Hematopoietic multipotent progenitor cell (in vitro differentiated cells): ENCODE measurements around the gene PTPN11. TPM values are rescaled to one million over a fixed set of nuclear protein-coding genes. Genes with fewer than 3 reads are reported as not detected.
"Not testable (repeated sequence)": the region's sequence is repeated elsewhere in the genome, so short reads cannot be mapped to it uniquely, and the experiment has no call there.

Source experiments
- DNase-seq, 3 donors: peaks; one replicate each; pipeline ENCODE4 v3.0.0-alpha.2; 2011 to 2015; ENCODE audit warnings: low read depth in 2 of 3, low spot score in 2 of 3
- total RNA-seq: library from RNA; depleted of rRNA; stranded (reverse); fragments of >200 nt; gene quantifications from one replicate; pipeline ENCODE4 v1.2.3, GENCODE V29; 2012

Gene PTPN11
- total RNA-seq, 1 donor, result 43.1 TPM

GRCh38 chr12:112447106-112447505 lies 28.4 kb downstream of the PTPN11 start:
- peak in 2 of 3 donors; percentile 39 to 65 for DNase-seq

DNA sequence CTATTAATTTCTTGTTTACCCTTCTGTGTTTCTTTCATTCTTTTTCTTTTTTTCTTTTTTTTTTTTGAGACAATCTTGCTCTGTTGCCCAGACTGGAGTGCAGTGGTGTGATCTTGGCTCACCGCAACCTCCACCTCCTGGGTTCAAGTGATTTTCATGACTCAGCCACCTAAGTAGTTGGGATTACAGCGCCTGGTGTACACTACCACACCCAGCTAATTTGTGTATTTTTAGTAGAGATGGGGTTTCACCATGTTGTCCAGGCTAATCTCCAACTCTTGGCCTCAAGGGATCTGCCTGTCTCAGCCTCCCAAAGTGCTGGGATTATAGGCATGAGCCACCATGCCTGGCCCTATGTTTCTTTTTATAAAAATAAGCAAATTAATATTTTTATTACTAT lies 29.4 kb downstream of the PTPN11 start:
- DNase-seq, result not testable (repeated sequence)

- DNase-seq, result peak in 1 of 3 donors; percentile 22
Measured at GRCh38 chr12:112450725-112451124, 32.0 kb downstream of the PTPN11 start.

GRCh38 chr12:112456029-112456428 lies 37.3 kb downstream of the PTPN11 start:
- DNase-seq, result no peak

- not testable (repeated sequence) for DNase-seq
Measured at GRCh38 chr12:112457142-112457541, 38.4 kb downstream of the PTPN11 start.

DNA sequence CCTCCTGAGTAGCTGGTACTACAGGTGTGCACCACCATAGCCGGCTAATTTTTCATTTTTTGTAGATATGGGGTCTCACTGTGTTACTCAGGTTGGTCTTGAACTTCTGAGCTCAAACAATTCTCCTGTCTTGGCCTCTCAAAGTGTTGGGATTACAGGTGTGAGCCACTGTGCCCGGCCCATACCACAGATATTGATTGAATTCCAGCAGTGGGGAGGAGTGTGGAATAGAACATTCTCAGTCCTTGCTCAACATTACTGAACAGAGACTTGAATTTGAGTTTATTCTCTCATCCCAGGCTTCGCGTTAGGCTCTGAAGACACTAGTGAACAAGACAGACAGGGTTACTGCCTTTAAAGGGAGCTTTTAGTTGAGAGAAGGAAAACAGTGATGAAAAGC lies 39.6 kb downstream of the PTPN11 start:
- DNase-seq, result no peak

DNA sequence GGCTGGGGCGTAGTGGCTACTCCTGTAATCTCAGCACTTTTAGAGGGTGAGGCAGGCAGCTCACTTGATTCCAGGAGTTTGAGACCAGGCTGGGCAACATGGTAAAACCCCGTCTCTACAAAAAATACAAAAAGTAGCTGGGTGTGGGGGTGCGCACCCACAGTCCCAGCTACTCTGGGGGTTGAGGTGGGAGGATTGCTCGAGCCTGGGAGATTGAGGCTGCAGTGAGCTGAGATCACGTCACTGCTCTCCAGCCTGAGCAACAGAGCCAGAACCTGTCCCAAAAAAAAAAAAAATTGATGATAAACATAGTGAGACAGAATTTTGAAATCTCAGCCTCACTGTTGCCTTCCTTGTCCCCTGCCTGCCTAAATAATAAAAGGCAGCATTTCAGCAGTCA lies 40.0 kb downstream of the PTPN11 start:
- no peak for DNase-seq

GRCh38 chr12:112463478-112463877 lies 44.7 kb downstream of the PTPN11 start:
- DNase-seq, result peak in 1 of 3 donors; percentile 25

DNA sequence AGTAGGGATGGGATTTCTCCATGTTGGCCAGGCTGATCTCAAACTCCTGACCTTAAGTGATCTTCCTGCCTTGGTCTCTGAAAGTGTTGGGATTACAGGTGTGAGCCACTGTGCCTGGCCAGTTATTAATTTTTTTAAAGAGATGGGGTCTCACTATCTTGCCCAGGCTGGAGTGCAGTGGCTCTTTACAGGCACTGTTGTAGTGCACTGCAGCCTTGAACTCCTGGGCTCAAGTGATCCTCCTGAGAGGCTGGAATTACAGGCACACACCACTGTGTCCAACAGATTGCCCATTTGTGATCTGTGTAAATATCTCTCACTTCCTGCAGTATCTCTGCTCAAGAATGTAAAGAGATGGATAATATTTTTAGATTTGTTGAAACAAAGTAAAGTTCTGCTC lies 45.9 kb downstream of the PTPN11 start:
- no peak for DNase-seq

GRCh38 chr12:112466011-112466422 lies 47.3 kb downstream of the PTPN11 start:
- DNase-seq, result no peak

GRCh38 chr12:112466835-112467234 lies 48.1 kb downstream of the PTPN11 start:
- DNase-seq, result no peak

DNA sequence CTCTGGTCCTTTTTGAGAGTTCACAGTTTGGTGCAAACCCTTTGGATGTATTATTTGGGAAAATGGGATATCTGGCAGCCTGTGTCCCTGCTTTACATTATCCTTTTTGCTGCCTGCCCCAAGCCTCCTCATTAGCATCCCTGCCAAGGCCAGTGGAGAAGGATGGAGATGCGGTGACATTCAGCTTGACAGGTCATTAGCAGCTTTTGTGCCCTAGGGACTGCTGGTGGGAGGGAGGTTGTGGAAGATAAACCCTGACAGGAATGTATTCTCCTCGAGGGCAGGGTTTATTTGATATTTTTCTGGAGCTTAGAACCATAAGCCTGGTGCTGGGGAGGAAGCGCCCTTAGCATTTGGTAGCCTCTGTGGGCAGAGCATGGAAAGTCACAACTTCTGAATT lies 49.3 kb downstream of the PTPN11 start:
- no peak for DNase-seq

- peak in 1 of 3 donors; percentile 21 for DNase-seq
Measured at GRCh38 chr12:112473056-112473455, 54.3 kb downstream of the PTPN11 start.

- no peak for DNase-seq
Measured at GRCh38 chr12:112479413-112479812, 60.7 kb downstream of the PTPN11 start.

DNA sequence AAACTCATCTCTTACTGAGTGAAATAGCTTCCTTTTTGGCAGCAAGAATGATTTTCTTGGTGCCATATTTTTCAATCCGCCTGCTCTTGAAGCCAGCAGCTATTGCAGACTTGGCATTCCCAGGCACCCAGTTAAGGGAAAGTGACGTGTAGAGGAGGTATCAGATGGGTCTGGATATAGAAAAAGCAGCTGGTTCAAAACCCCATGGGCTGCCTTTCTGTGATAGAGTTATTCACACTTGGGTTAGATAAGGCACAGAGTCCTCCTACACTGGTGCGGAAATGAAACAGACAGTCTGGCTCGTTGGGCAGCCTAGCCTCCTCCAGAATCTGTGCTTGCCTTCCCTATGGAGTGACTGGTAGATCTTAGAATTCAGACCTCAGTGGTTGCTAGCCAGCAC lies 62.2 kb downstream of the PTPN11 start:
- no peak for DNase-seq

- DNase-seq, result no peak
Measured at GRCh38 chr12:112482733-112483132, 64.0 kb downstream of the PTPN11 start.

DNA sequence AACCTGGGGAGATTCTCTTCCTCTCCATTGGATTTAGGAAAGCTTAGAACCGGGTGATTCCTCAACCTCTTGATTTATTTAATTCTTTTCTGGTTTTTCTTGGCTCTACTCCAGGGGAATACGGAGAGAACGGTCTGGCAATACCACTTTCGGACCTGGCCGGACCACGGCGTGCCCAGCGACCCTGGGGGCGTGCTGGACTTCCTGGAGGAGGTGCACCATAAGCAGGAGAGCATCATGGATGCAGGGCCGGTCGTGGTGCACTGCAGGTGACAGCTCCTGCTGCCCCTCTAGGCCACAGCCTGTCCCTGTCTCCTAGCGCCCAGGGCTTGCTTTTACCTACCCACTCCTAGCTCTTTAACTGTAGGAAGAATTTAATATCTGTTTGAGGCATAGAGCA lies 67.6 kb downstream of the PTPN11 start:
- DNase-seq, result no peak

GRCh38 chr12:112488257-112488876 lies 69.6 kb downstream of the PTPN11 start:
- no peak for DNase-seq

DNA sequence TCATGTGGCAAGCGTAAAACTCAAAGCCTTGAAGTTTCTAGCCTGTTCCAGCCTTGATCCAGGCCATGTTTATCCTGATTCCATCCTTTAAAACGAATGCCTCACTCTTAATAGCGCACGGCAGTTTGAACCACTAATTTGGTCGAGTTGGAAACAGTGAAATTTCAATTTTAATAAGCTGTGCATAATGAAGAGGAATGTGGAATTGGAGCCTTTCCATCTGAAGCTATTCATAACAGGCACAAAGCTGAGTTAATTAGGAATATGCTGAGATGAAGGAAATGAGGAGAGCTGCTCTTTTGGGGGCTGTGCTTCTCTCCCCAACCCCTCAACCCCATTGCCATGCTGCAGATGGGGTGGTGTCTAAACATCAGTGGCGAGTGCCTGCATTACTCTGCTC lies 70.7 kb downstream of the PTPN11 start:
- no peak for DNase-seq

DNA sequence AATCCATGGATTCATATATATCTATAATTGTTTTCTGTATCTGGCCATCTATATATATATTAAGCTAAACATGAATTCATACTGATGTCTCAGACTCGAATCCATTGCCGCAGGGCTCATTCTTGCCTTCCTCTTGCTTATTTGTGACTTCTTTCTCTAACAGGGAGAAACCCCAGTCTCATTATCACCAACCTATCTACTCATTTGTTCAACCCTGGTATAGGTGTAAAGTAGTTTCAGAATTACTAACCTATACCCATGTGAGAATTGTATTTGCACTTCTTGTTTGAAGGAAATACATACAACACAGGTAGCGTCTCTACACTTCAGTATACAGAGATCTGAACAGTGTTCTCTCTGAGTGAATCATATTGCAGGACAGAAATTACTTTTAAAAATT lies 77.7 kb downstream of the PTPN11 start:
- DNase-seq, result no peak

GRCh38 chr12:112498580-112498979 lies 79.8 kb downstream of the PTPN11 start:
- no peak for DNase-seq

- DNase-seq, result no peak
Measured at GRCh38 chr12:112503512-112503911, 84.8 kb downstream of the PTPN11 start.

GRCh38 chr12:112506513-112507166 lies 87.9 kb downstream of the PTPN11 start:
- DNase-seq, result no peak
